SK-N-SH (cell line): ENCODE results near the gene WIPF3. TPM values are rescaled to one million over a fixed set of nuclear protein-coding genes. Genes with fewer than 3 reads are reported as not detected.

ENCODE experiments used
- CTCF ChIA-PET: fragments of 300-600, 350-600 bp; formaldehyde crosslinking; extraction: SDS; loops from one replicate; lab custom pipeline; 2021; lab: Yijun Ruan, JAX
- POLR2A ChIA-PET: fragments of 350-600 bp; sonication (Branson Sonifier 250); formaldehyde crosslinking; extraction: SDS; loops from one replicate; lab custom pipeline; 2020; ENCODE audit warnings: antibody characterized with exemption, inconsistent platforms; lab: Yijun Ruan, JAX
- DNase-seq: peaks from one replicate; pipeline ENCODE4 v3.0.0; 2012
- H2AFZ ChIP-seq: fragments of 200-600 bp; sonication (generic); 2 replicates; pipeline ENCODE4 v1.8.1; 2016; ENCODE audit warnings: antibody characterized with exemption, mild to moderate bottlenecking, low read depth
- H3F3A ChIP-seq: fragments of 200-600 bp; sonication (generic); replicated peaks from 2 replicates; pipeline ENCODE3; 2016; ENCODE audit warnings: antibody characterized with exemption, mild to moderate bottlenecking; ENCODE audit not compliant: insufficient read depth
- H3K27ac ChIP-seq, 2 experiments: fragments of 200-500 bp in 1 of 2; fragments of 200-600 bp in 1 of 2; sonication (Bioruptor generic) in 1 of 2; sonication (generic), shearing (Covaris generic) in 1 of 2; 2 replicates each; pipeline versions ENCODE4 v1.5.1 to v1.6.1; 2014 to 2016; ENCODE audit warnings: low read depth in 2 of 2, inconsistent platforms in 1 of 2, low read length in 1 of 2, mild to moderate bottlenecking in 1 of 2, mixed read lengths in 1 of 2
- H3K27me3 ChIP-seq: fragments of 200-600 bp; sonication (generic), shearing (Covaris generic); 2 replicates; pipeline ENCODE4 v1.6.1; 2016; ENCODE audit warnings: mixed run types; ENCODE audit not compliant: insufficient read depth
- H3K36me3 ChIP-seq, 2 experiments: fragments of 200-500 bp in 1 of 2; fragments of 200-600 bp in 1 of 2; sonication (Bioruptor generic) in 1 of 2; sonication (generic) in 1 of 2; replicated peaks in 1 of 2; 2 replicates each; pipeline versions ENCODE3 to v1.5.1; 2014 to 2016; ENCODE audit warnings: low read length in 1 of 2, mild to moderate bottlenecking in 1 of 2; ENCODE audit not compliant: insufficient read depth in 2 of 2, control insufficient read depth in 1 of 2
- H3K4me1 ChIP-seq, 2 experiments: fragments of 200-500 bp in 1 of 2; fragments of 200-600 bp in 1 of 2; sonication (Bioruptor generic) in 1 of 2; sonication (generic), shearing (Covaris generic) in 1 of 2; 2 replicates each; pipeline versions ENCODE4 v1.5.1 to v1.6.1; 2014 to 2016; ENCODE audit warnings: low read depth in 1 of 2, low read length in 1 of 2, mixed run types in 1 of 2; ENCODE audit not compliant: insufficient read depth in 2 of 2, control insufficient read depth in 1 of 2
- H3K4me2 ChIP-seq: fragments of 200-600 bp; sonication (generic), shearing (Covaris generic); 2 replicates; pipeline ENCODE4 v1.6.1; 2017; ENCODE audit warnings: mixed run types
- H3K4me3 ChIP-seq, 2 experiments: fragments of 200-500 bp in 1 of 2; fragments of 200-600 bp in 1 of 2; sonication (Bioruptor generic) in 1 of 2; sonication (generic), shearing (Covaris generic) in 1 of 2; 2 replicates each; pipeline versions ENCODE4 v1.5.1 to v1.8.1; 2014 to 2016; ENCODE audit warnings: low read depth in 2 of 2, inconsistent platforms in 1 of 2, low read length in 1 of 2, mild to moderate bottlenecking in 1 of 2, mixed read lengths in 1 of 2, moderate library complexity in 1 of 2
- H3K79me2 ChIP-seq: fragments of 200-600 bp; sonication (generic); 2 replicates; pipeline ENCODE4 v1.8.1; 2017; ENCODE audit warnings: mild to moderate bottlenecking; ENCODE audit not compliant: insufficient read depth
- H3K9ac ChIP-seq: fragments of 200-600 bp; sonication (generic); 2 replicates; pipeline ENCODE4 v1.6.1; 2017; ENCODE audit warnings: mixed run types
- H3K9me2 ChIP-seq: fragments of 200-600 bp; sonication (generic); 2 replicates; pipeline ENCODE4 v1.6.1; 2017; ENCODE audit warnings: mixed run types
- H3K9me3 ChIP-seq: fragments of 200-600 bp; sonication (generic); 2 replicates; pipeline ENCODE4 v1.6.1; 2017; ENCODE audit warnings: mixed run types, mild to moderate bottlenecking, moderate library complexity
- H4K20me1 ChIP-seq: fragments of 200-600 bp; sonication (generic); 2 replicates; pipeline ENCODE4 v1.6.1; 2017; ENCODE audit warnings: mild to moderate bottlenecking, mixed run types; ENCODE audit not compliant: insufficient read depth
- MXI1 ChIP-seq: IDR thresholded peaks from 2 replicates; pipeline ENCODE4 v1.6.1; 2012; ENCODE audit warnings: mild to moderate bottlenecking, low read depth, low read length, improper control_type of control experiment
- NRF1 ChIP-seq: IDR thresholded peaks from 2 replicates; pipeline ENCODE4 v1.6.1; 2012; ENCODE audit warnings: low read depth, mild to moderate bottlenecking, low read length
- RCOR1 ChIP-seq: fragments of 150-350 bp; IDR thresholded peaks from 2 replicates; pipeline ENCODE4 v1.6.1; 2017; ENCODE audit warnings: antibody characterized with exemption, low read length
- REST ChIP-seq: IDR thresholded peaks from 2 replicates; pipeline ENCODE4 v1.6.1; 2012; ENCODE audit warnings: mild to moderate bottlenecking, low read depth, low read length, moderate library complexity
- RFX5 ChIP-seq: IDR thresholded peaks from 2 replicates; pipeline ENCODE4 v1.6.1; 2012; ENCODE audit warnings: mild to moderate bottlenecking, improper control_type of control experiment, low read length
- RXRA ChIP-seq: IDR thresholded peaks from 2 replicates; pipeline ENCODE4 v1.4.0; 2012; ENCODE audit warnings: low read depth, mild to moderate bottlenecking, borderline replicate concordance
- SMC3 ChIP-seq: IDR thresholded peaks from 2 replicates; pipeline ENCODE4 v1.6.1; 2012; ENCODE audit warnings: low read depth, low read length, improper control_type of control experiment
- TAF1 ChIP-seq: IDR thresholded peaks from 2 replicates; pipeline ENCODE4 v1.6.1; 2012; ENCODE audit warnings: low read depth, mild to moderate bottlenecking, low read length, moderate library complexity, borderline replicate concordance
- TEAD4 ChIP-seq: IDR thresholded peaks from 2 replicates; pipeline ENCODE4 v1.4.0; 2012; ENCODE audit warnings: mild to moderate bottlenecking, borderline replicate concordance; ENCODE audit not compliant: insufficient read depth
- USF2 ChIP-seq: fragments of 150-350 bp; IDR thresholded peaks from 2 replicates; pipeline ENCODE4 v1.6.1; 2017; ENCODE audit warnings: antibody characterized with exemption, low read length, low read depth, borderline replicate concordance
- WGBS: methylation state at CpG from one replicate; pipeline ENCODE4 v1.1.6; 2017; ENCODE audit warnings: low lambda C conversion rate; 5-methylcytosine and 5-hydroxymethylcytosine counted together
- polyA plus RNA-seq, 3 experiments: library from polyadenylated mRNA; depleted of rRNA; stranded (reverse); fragments of >200 nt; gene quantifications; 2 replicates each; pipeline ENCODE4 v1.2.3, GENCODE V29; 2012
- TF ChIP-seq, protein P1 (sequence below): IDR thresholded peaks from 2 replicates; pipeline ENCODE4 v1.4.0; 2012; ENCODE audit warnings: low read depth
- TF ChIP-seq, protein P2 (sequence below): IDR thresholded peaks from 2 replicates; pipeline ENCODE4; 2012

WIPF3 gene
- polyA plus RNA-seq, 1 of the 3 experiments (the other 2 are of a cell fraction), result 0.02 TPM

- Histone ChIP-seq H4K20me1 (no peaks in the 10 kb centered on the region), H3K4me3 (no peak overlapping the region), H3K4me1 (no peaks in the 10 kb centered on the region; a peak in 1 of 4 replicates), H3K9me3 (no peaks in the 10 kb centered on the region), H3K27me3 (no peaks in the 10 kb centered on the region), H2AFZ (no peak overlapping the region), H3K36me3 (peaks cover 19 to 83% of the 10 kb centered on the region in 2 experiments), H3K27ac (no peak overlapping the region), H3K4me2 (no peak overlapping the region), H3K9me2 (no peaks in the 10 kb centered on the region), H3K79me2 (no peaks in the 10 kb centered on the region), H3K9ac (no peak overlapping the region), H3F3A (peaks cover 7% of the 10 kb centered on the region)
- CTCF ChIA-PET, result interaction anchor here (1.4 to 19.0 kb wide), 5 partner anchors 9 to 178 kb away, joined by 3 to 365 read pairs (median 14); no protein-coding TSS in a partner anchor
- DNase-seq, result no peak
- 97% methylated on average over 15 of the region's 15 CpGs for WGBS
- TF ChIP-seq RCOR1, result no peak
- TF ChIP-seq RFX5, result no peak
- TF ChIP-seq REST, result no peak
- no peak for TF ChIP-seq TAF1
- TF ChIP-seq NRF1, result no peak
- no peak for TF ChIP-seq SMC3
- TF ChIP-seq, protein P1, sequence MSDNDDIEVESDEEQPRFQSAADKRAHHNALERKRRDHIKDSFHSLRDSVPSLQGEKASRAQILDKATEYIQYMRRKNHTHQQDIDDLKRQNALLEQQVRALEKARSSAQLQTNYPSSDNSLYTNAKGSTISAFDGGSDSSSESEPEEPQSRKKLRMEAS, result no peak
- TF ChIP-seq USF2, result no peak
- no peak for TF ChIP-seq TEAD4
- TF ChIP-seq, protein P2, sequence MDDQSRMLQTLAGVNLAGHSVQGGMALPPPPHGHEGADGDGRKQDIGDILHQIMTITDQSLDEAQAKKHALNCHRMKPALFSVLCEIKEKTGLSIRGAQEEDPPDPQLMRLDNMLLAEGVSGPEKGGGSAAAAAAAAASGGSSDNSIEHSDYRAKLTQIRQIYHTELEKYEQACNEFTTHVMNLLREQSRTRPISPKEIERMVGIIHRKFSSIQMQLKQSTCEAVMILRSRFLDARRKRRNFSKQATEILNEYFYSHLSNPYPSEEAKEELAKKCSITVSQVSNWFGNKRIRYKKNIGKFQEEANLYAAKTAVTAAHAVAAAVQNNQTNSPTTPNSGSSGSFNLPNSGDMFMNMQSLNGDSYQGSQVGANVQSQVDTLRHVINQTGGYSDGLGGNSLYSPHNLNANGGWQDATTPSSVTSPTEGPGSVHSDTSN, result no peak
- TF ChIP-seq MXI1, result no peak
- no peak for TF ChIP-seq RXRA
- POLR2A ChIA-PET, result no interaction called here
Measured at GRCh38 chr7:29926216-29926615, 119.9 kb downstream of the WIPF3 start.
